ENCODE results near the gene KCNK7.

Gene KCNK7

DNA sequence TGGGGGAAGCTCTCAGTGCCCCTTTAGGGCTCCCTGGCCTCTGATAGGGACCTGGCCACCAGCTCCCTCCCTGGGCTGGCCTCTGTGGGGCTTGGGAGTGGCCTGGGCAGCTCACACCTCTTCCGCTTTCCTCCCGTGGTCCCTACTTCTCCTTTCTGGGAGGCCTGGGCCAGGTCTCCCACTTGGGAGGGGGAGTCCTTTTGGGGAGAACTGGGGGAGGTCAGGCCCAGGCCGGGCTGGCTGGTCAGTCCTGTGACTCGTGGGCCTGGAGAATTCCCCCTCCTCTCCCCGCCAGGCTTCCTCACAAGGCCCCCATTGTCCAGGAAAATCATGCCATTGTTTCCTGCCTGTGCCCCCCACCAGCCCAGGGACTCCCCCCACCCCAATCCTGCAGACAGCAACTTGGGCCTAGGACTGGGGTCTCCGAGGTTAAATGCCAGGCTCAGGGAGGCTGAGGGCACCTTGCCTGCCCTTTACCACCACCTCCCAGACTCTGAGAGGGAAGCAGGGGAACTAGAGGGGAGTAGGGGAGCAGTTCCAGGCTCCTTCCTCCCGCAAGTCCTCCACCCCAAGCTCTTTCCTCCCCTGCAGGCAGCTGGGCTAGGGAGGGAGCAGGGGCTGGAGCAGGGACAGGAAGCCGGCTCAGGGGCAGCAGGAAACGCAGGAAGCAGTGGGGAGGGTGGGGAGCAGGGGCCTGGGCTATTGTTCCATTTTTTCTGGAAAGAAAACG lies 15.6 kb upstream of the KCNK7 start:
- TF ChIP-seq ZNF274 (IDR thresholded peaks at IDR 0.05; ENCODE audit: low read depth, low read length) = no peak
- peak overlapping the region; percentile 85; the same call in 1 of the 2 replicates for H3K4me3 ChIP-seq (ENCODE audit: low read length)

DNA sequence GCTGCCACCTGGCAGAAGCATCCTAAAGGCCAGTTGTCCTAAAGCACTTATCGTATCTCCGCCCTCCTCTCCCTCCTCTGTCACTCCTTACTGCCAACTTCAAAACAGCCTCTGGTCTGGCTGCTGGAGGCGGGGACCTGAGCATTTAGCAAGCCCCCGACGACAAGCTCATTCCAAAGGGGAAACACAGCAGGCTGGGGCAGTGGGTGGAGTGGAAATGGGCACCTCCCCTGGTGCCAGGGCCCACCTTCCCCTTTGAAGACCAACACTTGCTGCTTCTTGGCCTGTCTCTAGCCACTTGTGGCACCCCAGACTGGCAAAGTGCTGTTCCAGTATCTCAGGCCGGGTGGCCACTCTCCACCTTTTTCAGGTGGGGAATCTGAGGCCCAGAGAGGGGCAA lies 14.8 kb upstream of the KCNK7 start:
- TF ChIP-seq ZNF274 (IDR thresholded peaks at IDR 0.05; ENCODE audit: low read depth, low read length) = no peak

DNA sequence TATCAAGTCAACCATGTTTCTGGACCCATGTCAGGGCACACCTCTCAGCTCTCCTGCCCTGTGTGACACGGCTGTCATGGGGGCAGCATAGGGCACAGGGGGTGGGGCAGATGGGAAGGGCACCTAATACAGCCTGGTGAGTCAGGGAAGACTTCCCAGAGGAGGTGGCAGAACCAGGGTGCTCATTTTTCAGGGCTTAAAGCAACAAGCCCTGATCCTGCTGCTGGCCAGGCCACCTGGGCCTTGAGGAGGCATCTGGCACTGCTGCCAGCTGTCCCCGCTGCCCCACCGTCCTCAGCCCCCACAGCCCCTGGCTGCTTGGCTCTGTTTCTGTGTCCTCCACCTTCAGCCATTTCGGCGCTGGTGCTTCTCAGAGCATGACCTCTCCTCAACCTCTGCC lies 14.1 kb upstream of the KCNK7 start:
- H3K4me3 ChIP-seq (ENCODE audit: low read length) = no peak overlapping the region

More for the DNA sequence above, 14.8 kb upstream of the KCNK7 start:
- no peak overlapping the region for H3K4me3 ChIP-seq (ENCODE audit: low read length)

DNA sequence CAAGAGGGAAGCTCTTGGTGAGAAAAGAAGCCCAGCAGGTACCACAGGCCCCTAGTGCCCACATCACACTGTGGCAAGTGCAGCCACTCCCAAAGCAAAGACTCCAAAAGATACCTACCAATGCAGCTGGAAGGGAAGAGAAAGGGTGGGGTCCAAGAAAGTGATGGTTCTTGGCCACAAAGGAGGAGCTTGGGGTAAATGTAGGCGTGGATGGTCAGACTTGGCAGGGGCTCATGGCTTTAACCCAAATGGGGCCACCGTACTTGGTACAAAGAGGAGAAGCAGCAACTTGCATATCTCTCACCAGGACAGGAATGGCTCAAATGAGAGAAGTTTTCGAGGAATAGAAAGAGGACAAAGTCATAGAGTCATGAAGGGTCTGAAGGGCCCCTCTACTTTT lies 13.6 kb upstream of the KCNK7 start:
- no peak for TF ChIP-seq ZNF274 (IDR thresholded peaks at IDR 0.05; ENCODE audit: low read depth, low read length)
- no peak overlapping the region for H3K4me3 ChIP-seq (ENCODE audit: low read length)

More for the DNA sequence above, 14.1 kb upstream of the KCNK7 start:
- TF ChIP-seq ZNF274 (IDR thresholded peaks at IDR 0.05; ENCODE audit: low read depth, low read length) = no peak

DNA sequence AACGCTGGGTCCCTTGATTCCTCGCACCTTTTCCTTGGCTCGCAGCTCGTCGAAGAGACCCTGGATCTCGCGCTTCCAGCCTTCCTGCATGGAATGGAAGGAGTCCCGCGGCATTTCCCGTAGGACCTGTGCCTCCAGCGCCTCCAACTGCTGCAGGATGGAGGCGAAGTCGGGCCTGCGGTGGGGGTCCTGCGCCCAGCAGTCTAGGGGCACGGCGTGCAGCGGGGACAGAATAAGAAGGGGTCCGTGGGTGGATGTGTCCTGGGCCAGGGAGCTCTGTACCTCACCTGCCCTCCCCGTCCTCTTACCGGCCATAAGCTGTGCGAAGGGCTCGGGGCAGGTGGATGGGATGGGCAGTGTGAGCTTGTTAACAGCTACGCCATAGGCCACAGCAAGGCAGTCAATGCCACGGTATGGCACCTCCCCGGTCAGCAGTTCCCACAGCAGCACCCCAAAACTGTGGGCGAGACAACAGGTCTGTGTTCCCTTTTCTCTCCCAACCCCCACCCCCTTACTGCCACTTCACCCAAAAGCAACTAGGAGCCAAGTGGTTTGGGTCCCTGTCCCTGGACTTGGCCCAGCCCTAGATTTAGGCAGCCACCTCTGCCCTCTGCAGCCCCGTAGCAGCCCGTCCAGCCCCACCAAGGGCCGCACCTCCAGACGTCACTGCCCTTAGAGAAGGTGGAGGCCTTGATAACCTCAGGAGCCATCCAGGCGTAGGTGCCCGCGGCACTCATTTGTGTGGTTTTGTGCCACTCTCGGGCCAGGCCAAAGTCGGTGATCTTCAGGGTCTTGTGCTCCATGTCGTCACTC lies 12.2 kb upstream of the KCNK7 start:
- TF ChIP-seq ZNF274 (IDR thresholded peaks at IDR 0.05; ENCODE audit: low read depth, low read length) = no peak
- no peak overlapping the region for H3K4me3 ChIP-seq (ENCODE audit: low read length)

DNA sequence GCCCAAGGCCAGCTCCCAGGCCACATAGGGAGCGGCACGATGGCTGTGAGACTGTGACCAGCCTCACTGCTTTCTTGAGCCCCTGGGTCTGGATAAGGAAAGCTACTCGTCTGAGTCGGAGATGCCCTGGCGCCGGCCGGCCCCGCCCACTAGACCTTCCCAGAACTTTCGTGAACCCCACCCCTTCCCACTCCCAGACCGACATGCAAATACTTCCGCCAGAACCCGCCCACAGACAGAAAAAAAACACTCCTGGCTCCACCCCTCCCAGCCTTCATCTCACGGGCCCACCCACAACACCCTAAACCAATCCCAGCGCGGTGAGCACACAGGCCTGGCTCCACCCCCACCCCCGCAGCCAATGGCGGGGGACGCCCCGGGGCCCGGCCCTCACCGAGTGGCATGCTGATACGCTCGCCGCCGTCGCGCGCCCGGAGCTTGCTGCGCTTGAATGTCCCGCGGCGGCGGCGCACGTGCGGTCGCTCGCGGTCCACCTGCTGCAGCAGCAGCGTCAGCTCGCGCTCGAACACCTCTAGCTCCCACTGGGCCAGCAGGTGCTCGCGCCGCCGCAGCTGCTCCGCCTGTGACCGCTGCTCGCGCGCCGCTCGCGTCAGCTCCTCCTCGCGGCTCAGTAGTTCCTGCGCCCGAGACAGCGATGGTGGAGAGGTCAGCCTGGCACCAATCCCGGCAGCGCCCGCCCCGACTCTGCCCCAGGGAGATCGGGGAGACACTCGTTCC lies 11.4 kb upstream of the KCNK7 start:
- no peak overlapping the region for H3K4me3 ChIP-seq (ENCODE audit: low read length)
- no peak for TF ChIP-seq ZNF274 (IDR thresholded peaks at IDR 0.05; ENCODE audit: low read depth, low read length)

DNA sequence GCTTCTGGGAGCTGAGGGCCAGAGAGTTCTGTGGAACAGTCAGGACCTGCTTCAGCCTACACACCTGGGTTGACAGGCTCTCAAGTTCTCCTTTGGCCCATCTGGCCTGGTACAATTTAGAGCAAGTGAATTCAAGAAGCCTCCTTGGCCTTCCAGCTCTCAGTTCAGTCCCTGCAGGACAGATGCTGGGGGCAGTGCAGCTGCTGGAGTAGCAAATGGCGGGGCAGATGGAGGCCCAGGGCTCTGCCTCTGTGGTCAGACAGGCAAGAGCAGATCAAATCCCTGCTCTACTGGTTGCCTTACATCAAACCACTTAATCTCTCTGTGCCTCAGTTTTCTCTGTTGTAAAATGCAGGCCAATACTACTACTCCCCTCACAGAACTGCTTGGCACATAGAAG lies 8.7 kb upstream of the KCNK7 start:
- H3K4me3 ChIP-seq (ENCODE audit: low read length) = no peak overlapping the region
- no peak for TF ChIP-seq ZNF274 (IDR thresholded peaks at IDR 0.05; ENCODE audit: low read depth, low read length)

DNA sequence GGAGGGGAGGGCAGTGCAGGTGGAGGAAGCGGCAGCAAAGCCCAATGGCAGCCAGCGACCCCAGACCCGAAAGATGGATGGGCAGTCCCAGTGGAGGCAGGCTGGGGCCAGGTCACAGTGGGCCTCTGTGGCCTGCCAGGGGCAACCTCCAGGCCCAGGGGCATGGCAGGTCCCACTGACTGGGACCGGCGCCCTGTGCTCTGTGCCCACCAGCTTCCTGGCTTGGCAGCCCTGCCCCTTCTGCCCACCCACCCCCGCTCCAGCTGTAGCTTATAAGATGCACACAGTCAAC lies 4.3 kb upstream of the KCNK7 start:
- TF ChIP-seq ZNF274 (IDR thresholded peaks at IDR 0.05; ENCODE audit: low read depth, low read length) = no peak
- H3K4me3 ChIP-seq (ENCODE audit: low read length) = no peak overlapping the region

DNA sequence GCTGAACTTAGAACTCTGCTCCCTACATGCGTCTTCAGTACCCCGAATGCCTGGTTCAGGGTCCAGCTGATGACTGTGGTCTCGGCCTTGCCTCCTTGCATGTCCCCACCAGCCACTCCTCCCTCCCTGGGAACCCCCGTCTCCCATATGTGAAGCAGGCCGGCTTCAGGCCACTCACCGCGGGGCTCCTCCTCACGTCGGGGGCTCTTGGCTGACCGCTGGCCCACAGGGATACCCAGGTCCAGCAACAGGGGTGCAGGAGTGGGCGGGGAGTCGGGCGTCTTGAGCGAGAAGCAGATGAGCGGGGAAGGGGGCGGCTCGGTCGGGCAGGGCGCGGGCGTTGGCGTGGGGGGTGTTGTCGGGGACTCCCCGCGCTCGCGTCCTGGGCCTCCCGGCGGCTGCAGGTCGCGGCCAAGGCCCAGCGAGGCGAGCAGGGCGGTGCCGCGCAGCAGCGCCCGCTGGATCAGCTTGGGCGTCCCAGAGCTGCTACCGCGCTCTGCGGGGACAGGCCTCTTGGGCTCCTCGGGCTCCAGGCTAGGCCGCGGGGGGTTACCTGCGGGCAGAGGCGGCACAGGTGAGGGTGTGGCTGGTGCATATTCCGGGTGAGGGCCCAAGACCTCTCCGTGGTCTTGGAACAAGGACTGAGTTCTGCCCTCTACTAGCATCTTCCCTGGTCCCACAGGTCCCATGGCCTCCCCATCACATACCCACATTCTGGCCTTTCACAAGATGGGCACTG lies 3.8 kb upstream of the KCNK7 start:
- H3K4me3 ChIP-seq (ENCODE audit: low read length) = no peak overlapping the region
- no peak for TF ChIP-seq ZNF274 (IDR thresholded peaks at IDR 0.05; ENCODE audit: low read depth, low read length)

DNA sequence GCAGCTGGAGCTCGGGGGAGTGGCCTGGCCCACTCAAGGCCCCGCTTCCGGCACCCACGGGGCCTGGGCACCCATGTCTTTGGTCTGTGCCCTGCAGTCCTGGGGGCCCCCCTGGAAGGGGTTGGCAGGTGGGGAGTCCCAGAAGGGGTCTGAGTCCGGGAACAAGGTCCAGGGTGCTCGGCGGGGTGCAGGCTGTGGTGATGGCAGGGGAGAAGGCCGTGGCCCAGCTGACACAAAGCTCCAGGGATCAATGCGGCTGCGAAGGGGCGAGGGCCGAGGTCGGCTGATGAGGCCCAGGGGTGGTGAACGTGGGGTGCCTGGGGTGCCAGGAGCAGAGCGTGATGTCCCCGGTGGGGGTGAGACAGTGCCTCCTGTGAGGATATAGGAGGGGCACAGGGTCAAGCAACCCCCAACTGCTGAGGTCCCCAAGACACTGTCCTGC lies 2.7 kb upstream of the KCNK7 start:
- H3K4me3 ChIP-seq (ENCODE audit: low read length) = no peak overlapping the region
- no peak for TF ChIP-seq ZNF274 (IDR thresholded peaks at IDR 0.05; ENCODE audit: low read depth, low read length)

DNA sequence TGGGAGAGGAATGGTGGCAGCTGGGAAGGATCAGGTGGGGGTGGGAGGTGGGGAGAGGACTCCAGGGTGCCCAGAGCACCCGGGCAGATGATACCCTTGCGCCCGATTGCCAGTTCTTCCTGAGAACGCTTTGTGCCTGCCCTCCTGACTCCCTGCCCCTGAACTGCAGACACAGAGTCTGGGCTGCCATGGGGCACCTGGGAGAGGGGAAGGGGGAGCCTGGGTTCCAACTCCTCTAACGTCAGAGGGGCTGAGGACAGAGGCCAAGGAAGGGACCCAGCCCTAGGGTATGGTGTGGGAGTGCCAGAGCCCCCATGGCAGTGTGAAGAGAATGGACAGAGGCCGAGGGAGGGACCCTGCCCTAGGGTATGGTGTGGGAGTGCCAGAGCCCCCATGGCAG lies 920 bp upstream of the KCNK7 start:
- no peak overlapping the region for H3K4me3 ChIP-seq (ENCODE audit: low read length)
- TF ChIP-seq ZNF274 (IDR thresholded peaks at IDR 0.05; ENCODE audit: low read depth, low read length) = no peak

DNA sequence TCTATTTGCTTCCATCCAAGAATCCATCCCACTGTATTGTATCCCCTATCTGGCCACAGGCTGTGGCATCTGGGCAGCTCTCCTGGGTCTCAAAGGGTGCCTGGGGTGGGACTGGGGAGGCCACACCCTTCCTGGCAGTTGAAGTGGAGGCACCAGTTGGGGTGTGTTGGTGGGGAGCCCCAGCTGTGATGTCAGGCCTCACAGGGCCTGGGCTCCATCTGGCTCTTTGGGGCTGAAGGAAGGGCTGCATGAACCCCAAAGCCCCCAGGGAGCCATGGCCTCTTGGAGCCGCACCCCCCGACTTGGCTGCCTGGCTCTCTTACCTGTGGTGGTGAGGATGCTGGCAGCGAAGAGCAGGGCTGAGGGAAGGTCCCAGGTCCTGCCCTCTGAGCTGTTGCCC lies 469 bp downstream of the KCNK7 start:
- H3K4me3 ChIP-seq (ENCODE audit: low read length) = no peak overlapping the region
- no peak for TF ChIP-seq ZNF274 (IDR thresholded peaks at IDR 0.05; ENCODE audit: low read depth, low read length)

DNA sequence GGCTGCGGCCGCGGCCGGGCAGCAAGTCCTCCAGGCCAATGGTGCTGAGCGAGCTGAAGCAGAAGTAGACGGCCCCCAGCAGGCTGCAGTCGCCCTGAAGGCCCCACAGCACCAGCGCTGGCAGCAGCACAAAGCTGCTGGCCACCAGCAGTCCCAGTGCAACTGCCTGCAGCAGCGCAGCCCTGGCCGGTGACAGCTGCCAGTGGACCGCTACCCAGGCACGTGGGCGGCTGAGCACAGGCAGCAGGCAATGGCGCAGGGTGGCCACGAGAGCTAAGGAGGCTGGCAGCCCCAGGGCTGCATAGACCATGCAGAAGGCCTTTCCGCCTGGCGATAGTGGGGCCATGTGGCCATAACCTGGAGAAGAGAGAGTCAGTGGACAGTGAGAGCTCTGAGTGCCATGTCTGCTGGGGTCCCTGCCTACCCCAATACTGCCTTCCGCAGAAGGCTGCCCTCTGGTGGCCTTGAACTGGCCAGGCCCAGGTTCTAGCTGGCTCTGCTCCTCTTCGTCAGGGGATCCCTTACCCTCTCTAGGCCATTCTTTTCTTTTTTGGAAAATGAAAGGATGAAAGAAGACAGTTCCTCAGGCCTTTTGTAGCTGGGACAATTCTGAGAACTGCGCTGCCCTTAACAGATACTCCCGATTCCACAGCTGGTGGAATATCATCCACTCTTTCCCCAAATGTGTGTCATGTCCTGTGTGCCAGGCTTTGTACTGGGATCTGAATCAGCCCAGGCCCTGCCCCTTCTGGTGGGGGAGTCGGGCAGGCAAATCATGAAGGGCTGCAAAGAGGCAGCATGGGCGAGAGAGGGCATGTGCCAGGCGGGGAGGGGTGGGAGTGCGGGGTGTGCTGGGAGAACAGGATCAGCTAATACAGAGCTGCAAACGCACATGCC lies 1.8 kb downstream of the KCNK7 start:
- TF ChIP-seq ZNF274 (IDR thresholded peaks at IDR 0.05; ENCODE audit: low read depth, low read length) = no peak
- no peak overlapping the region for H3K4me3 ChIP-seq (ENCODE audit: low read length)
